ENCODE measurements around the gene WDR38.

- no peak for TF ChIP-seq CTCF (IDR thresholded peaks at IDR 0.05; ENCODE audit: insufficient read depth, low read depth, low read length)
- TF ChIP-seq EZH2 (IDR thresholded peaks at IDR 0.05; ENCODE audit: insufficient read depth, low read length), result no peak
Measured at GRCh38 chr9:124854822-124855221, 1.6 kb downstream of the WDR38 start.
